Psoas muscle (tissue), 8 donors: ENCODE data around the gene DNM3. TPM values are rescaled to one million over a fixed set of nuclear protein-coding genes. Genes with fewer than 3 reads are reported as not detected.

ENCODE experiments used
- ATAC-seq, 4 donors: fragments of 200-7000 bp; cut with Tn5 transposase; one replicate each; pipeline ENCODE4 v1.9.1; 2020; ENCODE audit warnings: moderate library complexity in 3 of 4, mild to moderate bottlenecking in 2 of 4
- DNase-seq, 2 donors: peaks; one replicate each; pipeline ENCODE4 v3.0.0-alpha.2; 2020
- H3K27ac ChIP-seq: fragments of 200-600 bp; one replicate; pipeline ENCODE4 v1.8.0; 2022
- H3K27me3 ChIP-seq, 3 donors: fragments of 200-600 bp in 1 of 3; one replicate each; pipeline versions ENCODE4 v1.6.1 to v1.8.0; 2013 to 2022; ENCODE audit warnings: low read length in 2 of 3, mild to moderate bottlenecking in 2 of 3, moderate library complexity in 1 of 3; ENCODE audit not compliant: insufficient read depth in 3 of 3
- H3K36me3 ChIP-seq, 2 donors: fragments of 200-600 bp in 1 of 2; one replicate each; pipeline versions ENCODE4 v1.6.1 to v1.8.0; 2013 to 2022; ENCODE audit warnings: low read depth in 1 of 2, mild to moderate bottlenecking in 1 of 2, moderate library complexity in 1 of 2; ENCODE audit not compliant: insufficient read depth in 1 of 2
- H3K4me1 ChIP-seq: fragments of 200-600 bp; one replicate; pipeline ENCODE4 v1.8.0; 2022
- H3K4me3 ChIP-seq: fragments of 200-600 bp; one replicate; pipeline ENCODE4 v1.8.0; 2022; ENCODE audit warnings: mild to moderate bottlenecking
- H3K9me3 ChIP-seq: fragments of 200-600 bp; one replicate; pipeline ENCODE4 v1.8.0; 2022
- WGBS, 3 donors: extraction: QIAGEN DNeasy Blood & Tissue Kit; methylation state at CpG; one replicate each; pipeline versions ENCODE4 v1.1.6 to v1.1.7; 2013; 5-methylcytosine and 5-hydroxymethylcytosine counted together
- intact Hi-C, 2 donors: fragments of 100-400 bp; cut with DNase I; formaldehyde crosslinking; loops; one replicate each; pipeline versions ENCODE4 v1.11.0 to v1.14.2; 2022
- polyA plus RNA-seq, 3 donors: library from polyadenylated mRNA; stranded (reverse); fragments of 200-250 nt; gene quantifications; one replicate each; pipeline ENCODE4 v1.2.3, GENCODE V29; 2013
- total RNA-seq, 4 donors: library from RNA; stranded (reverse); fragmentation: NEBNext Ultra II Directional in 2 of 4; extraction: Animal tissue kit (Norgen Biotek cat#: 25700) in 2 of 4; gene quantifications; one replicate each; pipeline versions ENCODE4 v1.2.1 to v1.2.4, GENCODE V29; 2021 to 2023
- TF ChIP-seq, protein P1 (sequence below): fragments of 200-600 bp; IDR thresholded peaks from one replicate; pipeline ENCODE4 v1.8.0; 2022; ENCODE audit warnings: antibody characterized with exemption
- donor health status: healthy with polysubstance abuse.
- donor health status: DM: no; HTN: no; CAD: no; lungs with moderate emphysema.
- donor health status: Bipolar disorder and iron deficiency.
- donor health status: healthy.
- donor health status: DM: yes; HTN: yes; CAD: no.
- donor health status: DM: no; HTN: no; CAD: no.
- donor health status: DM: no; HTN: no; CAD: no.
- donor health status: DM: yes; HTN: yes; CAD: no.

Gene DNM3
- total and polyA plus RNA-seq, 7 donors = 0.31 to 1.0 (median 0.77) TPM

DNA sequence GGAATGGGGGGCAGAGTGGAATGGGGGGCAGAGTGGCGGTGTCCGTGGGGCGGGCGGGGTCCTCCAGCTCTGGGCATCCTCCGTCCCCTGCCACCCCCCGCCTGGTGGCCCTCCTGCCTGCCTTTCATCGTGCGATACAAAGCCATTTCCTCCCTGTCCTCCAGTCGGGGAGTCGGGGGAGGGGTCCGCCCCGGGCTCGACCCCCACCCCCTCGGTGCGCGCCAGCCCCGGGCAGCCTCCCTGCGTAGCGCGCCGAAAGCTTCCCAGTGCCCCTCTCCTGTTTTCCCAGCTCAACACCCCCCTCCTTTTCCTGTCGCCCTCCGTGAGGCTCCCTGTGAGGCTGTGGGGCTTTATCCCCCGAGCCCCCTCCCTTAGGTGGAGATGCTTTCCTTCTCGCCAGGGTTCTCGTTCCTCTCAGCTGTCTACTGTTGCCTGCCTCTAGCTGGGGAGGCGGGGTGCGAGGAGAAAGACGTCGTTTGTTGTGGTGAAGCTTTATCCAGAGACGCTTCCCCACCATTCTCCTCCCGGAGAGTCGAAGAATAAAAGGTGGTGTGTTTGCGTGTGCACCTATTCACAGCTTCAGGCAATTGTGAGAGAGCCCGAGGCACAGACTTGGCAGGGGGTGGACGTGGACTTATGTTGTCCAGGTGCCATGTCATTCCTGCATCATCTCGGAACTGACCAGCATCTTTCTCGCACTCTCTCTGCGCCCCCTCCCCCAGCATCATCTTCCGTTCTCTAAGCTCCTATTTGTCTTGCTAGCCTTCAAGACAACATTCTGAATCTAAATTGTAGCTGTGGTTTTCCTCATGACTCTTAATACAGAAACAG is 848 bp downstream of the DNM3 start:
- Histone ChIP-seq H3K4me3 (peak overlapping the region; percentile 78), H3K9me3 (no peaks in the 10 kb centered on the region), H3K4me1 (no peaks in the 10 kb centered on the region), H3K27me3 (no peaks in the 10 kb centered on the region), H3K36me3 (no peaks in the 10 kb centered on the region), H3K27ac (no peak overlapping the region)
- TF ChIP-seq, protein P1, sequence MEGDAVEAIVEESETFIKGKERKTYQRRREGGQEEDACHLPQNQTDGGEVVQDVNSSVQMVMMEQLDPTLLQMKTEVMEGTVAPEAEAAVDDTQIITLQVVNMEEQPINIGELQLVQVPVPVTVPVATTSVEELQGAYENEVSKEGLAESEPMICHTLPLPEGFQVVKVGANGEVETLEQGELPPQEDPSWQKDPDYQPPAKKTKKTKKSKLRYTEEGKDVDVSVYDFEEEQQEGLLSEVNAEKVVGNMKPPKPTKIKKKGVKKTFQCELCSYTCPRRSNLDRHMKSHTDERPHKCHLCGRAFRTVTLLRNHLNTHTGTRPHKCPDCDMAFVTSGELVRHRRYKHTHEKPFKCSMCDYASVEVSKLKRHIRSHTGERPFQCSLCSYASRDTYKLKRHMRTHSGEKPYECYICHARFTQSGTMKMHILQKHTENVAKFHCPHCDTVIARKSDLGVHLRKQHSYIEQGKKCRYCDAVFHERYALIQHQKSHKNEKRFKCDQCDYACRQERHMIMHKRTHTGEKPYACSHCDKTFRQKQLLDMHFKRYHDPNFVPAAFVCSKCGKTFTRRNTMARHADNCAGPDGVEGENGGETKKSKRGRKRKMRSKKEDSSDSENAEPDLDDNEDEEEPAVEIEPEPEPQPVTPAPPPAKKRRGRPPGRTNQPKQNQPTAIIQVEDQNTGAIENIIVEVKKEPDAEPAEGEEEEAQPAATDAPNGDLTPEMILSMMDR = no peak
- ATAC-seq = peak in 1 of 4 donors; percentile 18
- 2% methylated on average over 22 to 40 of the region's 40 CpGs for WGBS, 3 donors
- intact Hi-C loops = loop anchor here in 1 of 2 donors (5.0 kb wide), 1 partner anchor 40 kb away; no protein-coding TSS in a partner anchor
- DNase-seq = peak in 1 of 2 donors; percentile 14

- DNase-seq = no peak
- Histone ChIP-seq H3K4me3 (no peak overlapping the region), H3K27me3 (no peaks in the 10 kb centered on the region), H3K27ac (no peak overlapping the region), H3K36me3 (no peaks in the 10 kb centered on the region), H3K9me3 (no peaks in the 10 kb centered on the region), H3K4me1 (no peaks in the 10 kb centered on the region)
- TF ChIP-seq, protein P1 = no peak
- WGBS, 3 donors = 89 to 98% (median 92%) methylated on average over 2 of the region's 2 CpGs
- no peak for ATAC-seq
- intact Hi-C loops = loop anchor here in 1 of 2 donors (5.0 kb wide), 1 partner anchor 42 kb away; no protein-coding TSS in a partner anchor
Observed at GRCh38 chr1:171844381-171844780, 3.1 kb downstream of the DNM3 start.

- H3K4me3 ChIP-seq = no peak overlapping the region
- no peak for DNase-seq
- no peaks in the 10 kb centered on the region for H3K27me3 ChIP-seq
- H3K9me3 ChIP-seq = no peaks in the 10 kb centered on the region
- no peak for ATAC-seq
- TF ChIP-seq, protein P1 = no peak
- no peak overlapping the region for H3K27ac ChIP-seq
- H3K4me1 ChIP-seq = no peaks in the 10 kb centered on the region
- intact Hi-C loops = no loop called here
- no peaks in the 10 kb centered on the region for H3K36me3 ChIP-seq
Observed at GRCh38 chr1:171845998-171846397, 4.7 kb downstream of the DNM3 start.

DNA sequence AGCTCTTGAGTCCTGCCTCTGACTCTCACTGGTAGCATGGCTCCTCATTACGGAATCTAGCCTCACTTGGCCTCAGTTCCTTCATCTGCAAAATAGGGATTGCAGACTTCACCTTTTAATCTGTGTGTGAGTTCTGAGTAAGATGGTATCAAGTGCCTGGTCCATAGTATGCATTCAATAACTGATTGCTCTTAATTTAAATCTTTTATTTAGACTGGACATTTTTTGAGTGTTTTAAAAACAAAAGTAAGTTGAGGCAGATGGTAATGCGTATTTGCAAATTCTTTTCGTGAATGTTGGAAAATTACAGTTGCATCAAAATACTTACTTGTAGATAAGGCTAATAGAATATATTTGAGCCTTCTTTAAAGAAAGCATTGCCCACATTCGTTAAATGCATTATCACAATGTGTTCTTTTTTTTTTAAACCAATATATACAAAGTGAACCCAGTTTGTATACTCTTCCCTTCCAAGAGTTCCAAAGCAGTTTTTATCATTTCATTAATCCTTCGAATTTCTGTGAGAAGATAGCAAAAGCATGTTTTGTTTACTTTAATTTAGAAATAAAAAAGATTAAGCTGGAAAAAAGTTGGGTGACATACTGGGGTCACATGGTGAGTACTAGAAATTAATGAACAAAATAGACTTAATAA is 8.1 kb downstream of the DNM3 start:
- no peak overlapping the region for H3K4me3 ChIP-seq
- ATAC-seq = no peak
- H3K36me3 ChIP-seq = no peaks in the 10 kb centered on the region
- TF ChIP-seq, protein P1 = no peak
- no peaks in the 10 kb centered on the region for H3K27me3 ChIP-seq
- DNase-seq = no peak
- no peak overlapping the region for H3K27ac ChIP-seq
- intact Hi-C loops = no loop called here
- H3K4me1 ChIP-seq = no peaks in the 10 kb centered on the region
- WGBS, 3 donors = 71 to 77% (median 75%) methylated on average over 5 of the region's 5 CpGs
- no peaks in the 10 kb centered on the region for H3K9me3 ChIP-seq
